Activated naive CD8-positive, alpha-beta T cell (primary cell): ENCODE measurements around the gene KLHL13.

ENCODE experiments used
- H3K27ac Mint-ChIP-seq: one replicate; pipeline ENCODE4 v1.8.0; 2021; ENCODE audit warnings: mixed read lengths
- H3K27me3 Mint-ChIP-seq: one replicate; pipeline ENCODE4 v1.8.0; 2021; ENCODE audit warnings: mixed read lengths
- H3K36me3 Mint-ChIP-seq: one replicate; pipeline ENCODE4 v1.8.0; 2021; ENCODE audit warnings: mixed read lengths
- H3K4me1 Mint-ChIP-seq: one replicate; pipeline ENCODE4 v1.8.0; 2021; ENCODE audit warnings: low read depth, mixed read lengths
- H3K4me3 Mint-ChIP-seq: one replicate; pipeline ENCODE4 v1.8.0; 2021; ENCODE audit warnings: mild to moderate bottlenecking, mixed read lengths
- H3K9me3 Mint-ChIP-seq: one replicate; pipeline ENCODE4 v1.8.0; 2021; ENCODE audit warnings: low read depth, mixed read lengths

The KLHL13 gene

GRCh38 chrX:118115953-118116712, 477 bp downstream of the KLHL13 start:
- Mint-ChIP-seq H3K4me1 (peaks cover 10% of the 10 kb centered on the region), H3K4me3 (peak overlapping the region; percentile 80), H3K9me3 (no peaks in the 10 kb centered on the region), H3K36me3 (no peaks in the 10 kb centered on the region), H3K27me3 (peaks cover 5% of the 10 kb centered on the region), H3K27ac (peak overlapping the region; percentile 72)

GRCh38 chrX:118114971-118115370, 1.6 kb downstream of the KLHL13 start:
- Mint-ChIP-seq H3K4me3 (no peak overlapping the region), H3K9me3 (no peaks in the 10 kb centered on the region), H3K27me3 (peaks cover 5% of the 10 kb centered on the region), H3K4me1 (peaks cover 10% of the 10 kb centered on the region), H3K27ac (no peak overlapping the region), H3K36me3 (no peaks in the 10 kb centered on the region)

- H3K9me3 Mint-ChIP-seq = no peaks in the 10 kb centered on the region
- no peak overlapping the region for H3K27ac Mint-ChIP-seq
- no peak overlapping the region for H3K4me3 Mint-ChIP-seq
- no peaks in the 10 kb centered on the region for H3K4me1 Mint-ChIP-seq
- no peaks in the 10 kb centered on the region for H3K36me3 Mint-ChIP-seq
- no peaks in the 10 kb centered on the region for H3K27me3 Mint-ChIP-seq
Measured at GRCh38 chrX:118109065-118109464, 7.5 kb downstream of the KLHL13 start.

GRCh38 chrX:118108304-118108703, 8.3 kb downstream of the KLHL13 start:
- Mint-ChIP-seq H3K4me3 (no peak overlapping the region), H3K4me1 (no peaks in the 10 kb centered on the region), H3K27me3 (no peaks in the 10 kb centered on the region), H3K27ac (no peak overlapping the region), H3K9me3 (no peaks in the 10 kb centered on the region), H3K36me3 (no peaks in the 10 kb centered on the region)

- Mint-ChIP-seq H3K9me3 (no peaks in the 10 kb centered on the region), H3K4me1 (no peaks in the 10 kb centered on the region), H3K36me3 (no peaks in the 10 kb centered on the region), H3K27me3 (no peaks in the 10 kb centered on the region), H3K4me3 (no peak overlapping the region), H3K27ac (no peak overlapping the region)
Measured at GRCh38 chrX:118100091-118100490, 16.5 kb downstream of the KLHL13 start.

- peaks cover 4% of the 10 kb centered on the region for H3K9me3 Mint-ChIP-seq
- H3K27me3 Mint-ChIP-seq = no peaks in the 10 kb centered on the region
- H3K36me3 Mint-ChIP-seq = no peaks in the 10 kb centered on the region
- H3K27ac Mint-ChIP-seq = no peak overlapping the region
- H3K4me1 Mint-ChIP-seq = no peaks in the 10 kb centered on the region
- H3K4me3 Mint-ChIP-seq = no peak overlapping the region
Measured at GRCh38 chrX:118088084-118088483, 28.5 kb downstream of the KLHL13 start.

GRCh38 chrX:118074196-118074595, 42.4 kb downstream of the KLHL13 start:
- H3K9me3 Mint-ChIP-seq = no peaks in the 10 kb centered on the region
- H3K27me3 Mint-ChIP-seq = no peaks in the 10 kb centered on the region
- H3K4me1 Mint-ChIP-seq = no peaks in the 10 kb centered on the region
- no peak overlapping the region for H3K27ac Mint-ChIP-seq
- no peaks in the 10 kb centered on the region for H3K36me3 Mint-ChIP-seq
- H3K4me3 Mint-ChIP-seq = no peak overlapping the region

- Mint-ChIP-seq H3K36me3 (no peaks in the 10 kb centered on the region), H3K9me3 (no peaks in the 10 kb centered on the region), H3K4me3 (no peak overlapping the region), H3K4me1 (no peaks in the 10 kb centered on the region), H3K27me3 (no peaks in the 10 kb centered on the region), H3K27ac (no peak overlapping the region)
Measured at GRCh38 chrX:118066867-118067515, 49.6 kb downstream of the KLHL13 start.

- Mint-ChIP-seq H3K27me3 (no peaks in the 10 kb centered on the region), H3K36me3 (no peaks in the 10 kb centered on the region), H3K9me3 (no peaks in the 10 kb centered on the region), H3K27ac (no peak overlapping the region), H3K4me3 (no peak overlapping the region), H3K4me1 (no peaks in the 10 kb centered on the region)
Measured at GRCh38 chrX:118062817-118063615, 53.6 kb downstream of the KLHL13 start.

- no peak overlapping the region for H3K4me3 Mint-ChIP-seq
- no peaks in the 10 kb centered on the region for H3K36me3 Mint-ChIP-seq
- no peaks in the 10 kb centered on the region for H3K9me3 Mint-ChIP-seq
- no peaks in the 10 kb centered on the region for H3K27me3 Mint-ChIP-seq
- no peaks in the 10 kb centered on the region for H3K4me1 Mint-ChIP-seq
- no peak overlapping the region for H3K27ac Mint-ChIP-seq
Measured at GRCh38 chrX:118062048-118062789, 54.4 kb downstream of the KLHL13 start.

GRCh38 chrX:118058924-118059323, 57.7 kb downstream of the KLHL13 start:
- no peaks in the 10 kb centered on the region for H3K9me3 Mint-ChIP-seq
- H3K4me3 Mint-ChIP-seq = no peak overlapping the region
- no peaks in the 10 kb centered on the region for H3K36me3 Mint-ChIP-seq
- H3K4me1 Mint-ChIP-seq = no peaks in the 10 kb centered on the region
- H3K27me3 Mint-ChIP-seq = no peaks in the 10 kb centered on the region
- H3K27ac Mint-ChIP-seq = no peak overlapping the region

- H3K4me1 Mint-ChIP-seq = no peaks in the 10 kb centered on the region
- no peaks in the 10 kb centered on the region for H3K27me3 Mint-ChIP-seq
- H3K9me3 Mint-ChIP-seq = no peaks in the 10 kb centered on the region
- no peaks in the 10 kb centered on the region for H3K36me3 Mint-ChIP-seq
- no peak overlapping the region for H3K27ac Mint-ChIP-seq
- H3K4me3 Mint-ChIP-seq = no peak overlapping the region
Measured at GRCh38 chrX:118056870-118057269, 59.7 kb downstream of the KLHL13 start.

- peaks cover under 1% of the 10 kb centered on the region for H3K9me3 Mint-ChIP-seq
- no peak overlapping the region for H3K27ac Mint-ChIP-seq
- no peak overlapping the region for H3K4me3 Mint-ChIP-seq
- H3K27me3 Mint-ChIP-seq = no peaks in the 10 kb centered on the region
- no peaks in the 10 kb centered on the region for H3K4me1 Mint-ChIP-seq
- H3K36me3 Mint-ChIP-seq = no peaks in the 10 kb centered on the region
Measured at GRCh38 chrX:118049713-118050112, 66.9 kb downstream of the KLHL13 start.

GRCh38 chrX:118047446-118048186, 69.0 kb downstream of the KLHL13 start:
- no peaks in the 10 kb centered on the region for H3K4me1 Mint-ChIP-seq
- no peak overlapping the region for H3K27ac Mint-ChIP-seq
- H3K9me3 Mint-ChIP-seq = peaks cover 12% of the 10 kb centered on the region

More at GRCh38 chrX:118047446-118048186, 69.0 kb downstream of the KLHL13 start:
- no peaks in the 10 kb centered on the region for H3K36me3 Mint-ChIP-seq
- no peak overlapping the region for H3K4me3 Mint-ChIP-seq
- H3K27me3 Mint-ChIP-seq = no peaks in the 10 kb centered on the region
